ENCODE data around the gene SLC16A1. TPM values are rescaled to one million over a fixed set of nuclear protein-coding genes. Genes with fewer than 3 reads are reported as not detected.
A peak's percentile ranks its signal among the peaks of the same experiment; 100 is the strongest.

SLC16A1 gene
- total and polyA plus RNA-seq, 2 experiments from 2014 or later = 231 to 593 TPM

- 0 out of 2 replicates have a peak overlapping the region, but pooled peaks have one; percentile 50 for H3K27ac ChIP-seq (ENCODE audit: low read depth)
- no peak overlapping the region for H3K4me3 ChIP-seq
- H3K4me1 ChIP-seq (ENCODE audit: insufficient read depth) = peaks cover 14% of the 10 kb centered on the region; the same call in 1 of the 2 replicates
- Mint-ChIP-seq H3K4me3 (no peak overlapping the region), H3K27ac (peak overlapping the region; percentile 48; the same call in 1 of the 2 replicates), H3K36me3 (ENCODE audit: low read depth) (peaks cover 8% of the 10 kb centered on the region; the same call in 1 of the 3 replicates), H3K4me1 (peaks cover 10% of the 10 kb centered on the region), H3K9me3 (no peaks in the 10 kb centered on the region), H3K27me3 (ENCODE audit: insufficient read depth, low read depth, poor library complexity) (peaks cover 6% of the 10 kb centered on the region)
- H3K4me2 ChIP-seq = 0 out of 2 replicates have a peak overlapping the region, but pooled peaks have one; percentile 2
- no peaks in the 10 kb centered on the region for H3K36me3 ChIP-seq (ENCODE audit: insufficient read depth)
- H4K20me1 ChIP-seq (replicated peaks; ENCODE audit: insufficient read depth) = no peaks in the 10 kb centered on the region
- ATAC-seq (no peak), DNase-seq (ENCODE audit: low spot score) (no peak)
- H2AFZ ChIP-seq = no peak overlapping the region
- no peak for TF ChIP-seq JUNB (IDR thresholded peaks at IDR 0.05; ENCODE audit: unreplicated experiment)
- TF ChIP-seq EZH2 (IDR thresholded peaks at IDR 0.05; ENCODE audit: low read depth, unreplicated experiment) = no peak
- TF ChIP-seq REST (IDR thresholded peaks at IDR 0.05; ENCODE audit: unreplicated experiment) = no peak
- no peak for TF ChIP-seq ZNF462 (CRISPR knock-in tag; IDR thresholded peaks at IDR 0.05)
- no peak for TF ChIP-seq EZH2phosphoT487 (IDR thresholded peaks at IDR 0.05; ENCODE audit: unreplicated experiment)
- no peak for TF ChIP-seq NANOG (IDR thresholded peaks at IDR 0.05; ENCODE audit: borderline replicate concordance)
- TF ChIP-seq CREB1 (CRISPR knock-in tag; IDR thresholded peaks at IDR 0.05; ENCODE audit: low read depth) = no peak
- no peak for TF ChIP-seq ZNF331 (CRISPR knock-in tag; IDR thresholded peaks at IDR 0.05; ENCODE audit: low read depth)
- TF ChIP-seq ETS1 (IDR thresholded peaks at IDR 0.05) = no peak
- H3K9me2 ChIP-seq (ENCODE audit: insufficient read depth) = no peaks in the 10 kb centered on the region
- 0 out of 2 replicates have a peak, but pooled peaks cover 3% of the 10 kb centered on the region for H3F3A ChIP-seq (replicated peaks; ENCODE audit: low read depth)
- no peaks in the 10 kb centered on the region; the same call in 1 of the 2 replicates for H3K79me2 ChIP-seq (replicated peaks; ENCODE audit: insufficient read depth)
- H3K27me3 ChIP-seq (ENCODE audit: insufficient read depth) = no peaks in the 10 kb centered on the region
Observed at GRCh38 chr1:112992780-112993179, 36.8 kb upstream of the SLC16A1 start.

Data from GM23338 (cell line).